T-cell (primary cell): ENCODE results near the gene MPEG1. TPM values are rescaled to one million over a fixed set of nuclear protein-coding genes. Genes with fewer than 3 reads are reported as not detected.

ENCODE experiments used
- ATAC-seq, 4 experiments: fragments of 200-7000 bp in 3 of 4; fragments of 150-1000 bp in 1 of 4; cut with Tn5 transposase; replicated peaks in 1 of 4; 1 replicate in 3 of 4; 2 replicates in 1 of 4; pipeline ENCODE4 v1.10.0; 2021; ENCODE audit warnings: moderate library complexity in 3 of 4, mild to moderate bottlenecking in 2 of 4, moderate number of reproducible peaks in 1 of 4
- CTCF ChIA-PET, 2 donors: fragments of 300-600 bp; sonication (Branson Sonifier 250); formaldehyde crosslinking; loops; one replicate each; lab custom pipeline; 2022; ENCODE audit warnings: antibody characterized with exemption in 2 of 2; lab: Charles Lee
- POLR2A ChIA-PET, 2 donors: fragments of 300-600 bp; sonication (Branson Sonifier 250); formaldehyde crosslinking; loops; one replicate each; lab custom pipeline; 2022; ENCODE audit warnings: antibody characterized with exemption in 2 of 2; lab: Charles Lee
- DNase-seq, 35 experiments: peaks; one replicate each; pipeline versions ENCODE4 v3.0.0 to v3.0.0-alpha.2; 2013 to 2023
- H3K27ac ChIP-seq: one replicate; pipeline ENCODE4 v1.5.1; 2013; ENCODE audit warnings: low read length
- H3K27me3 ChIP-seq, 2 experiments: replicated peaks in 1 of 2; 1 replicate in 1 of 2; 2 replicates in 1 of 2; pipeline versions ENCODE4 v1.6.1 to v1.7.0; 2013; ENCODE audit warnings: low read length in 1 of 2, mixed read lengths in 1 of 2; ENCODE audit not compliant: control insufficient read depth in 2 of 2, insufficient read depth in 2 of 2; ENCODE audit errors: extremely low read depth in 1 of 2
- H3K36me3 ChIP-seq, 2 donors: 1 replicate in 1 of 2; 2 replicates in 1 of 2; pipeline versions ENCODE4 v1.6.1 to v1.7.0; 2013; ENCODE audit warnings: low read length in 1 of 2; ENCODE audit not compliant: control insufficient read depth in 2 of 2, insufficient read depth in 1 of 2; ENCODE audit errors: extremely low read depth in 1 of 2
- H3K4me1 ChIP-seq, 2 experiments: 1 replicate in 1 of 2; 2 replicates in 1 of 2; pipeline versions ENCODE4 v1.6.1 to v1.7.0; 2013; ENCODE audit warnings: low read length in 2 of 2, mixed read lengths in 1 of 2; ENCODE audit not compliant: insufficient read depth in 2 of 2, control insufficient read depth in 1 of 2; ENCODE audit errors: extremely low read depth in 1 of 2
- H3K4me3 ChIP-seq, 2 donors: 1 replicate in 1 of 2; 2 replicates in 1 of 2; pipeline versions ENCODE4 v1.5.1 to v1.7.0; 2013; ENCODE audit warnings: mild to moderate bottlenecking in 2 of 2, low read length in 1 of 2, moderate library complexity in 1 of 2; ENCODE audit not compliant: control insufficient read depth in 1 of 2; ENCODE audit errors: extremely low read depth in 1 of 2
- H3K9me3 ChIP-seq: 2 replicates; pipeline ENCODE4 v1.7.0; 2013
- H3K27ac Mint-ChIP-seq, 2 donors: one replicate each; pipeline ENCODE4 v1.8.0; 2020 to 2021; ENCODE audit warnings: mild to moderate bottlenecking in 2 of 2, mixed read lengths in 2 of 2
- H3K27me3 Mint-ChIP-seq, 2 donors: one replicate each; pipeline ENCODE4 v1.8.0; 2021 to 2022; ENCODE audit warnings: mixed read lengths in 2 of 2
- H3K36me3 Mint-ChIP-seq: one replicate; pipeline ENCODE4 v1.8.0; 2021; ENCODE audit warnings: mixed read lengths
- H3K4me1 Mint-ChIP-seq, 3 donors: one replicate each; pipeline ENCODE4 v1.8.0; 2020 to 2022; ENCODE audit warnings: mixed read lengths in 3 of 3, mild to moderate bottlenecking in 1 of 3
- H3K4me3 Mint-ChIP-seq, 3 donors: one replicate each; pipeline ENCODE4 v1.8.0; 2020 to 2022; ENCODE audit warnings: mild to moderate bottlenecking in 3 of 3, mixed read lengths in 3 of 3, moderate library complexity in 3 of 3
- H3K9me3 Mint-ChIP-seq, 3 donors: one replicate each; pipeline ENCODE4 v1.8.0; 2020 to 2022; ENCODE audit warnings: mixed read lengths in 3 of 3
- WGBS: methylation state at CpG from one replicate; pipeline ENCODE4 v1.1.5; 2013; ENCODE audit warnings: missing lambda C conversion rate; ENCODE audit not compliant: insufficient coverage; 5-methylcytosine and 5-hydroxymethylcytosine counted together
- total RNA-seq, 35 experiments: library from RNA in 6 of 35; stranded (reverse) in 6 of 35; fragments of 120-200 nt in 1 of 35; gene quantifications; one replicate each; pipeline versions ENCODE4 v1.2.1 to v1.2.4 and lab custom pipeline; 2013 to 2026

MPEG1 gene
- total RNA-seq, 5 donors from 2014 or later (not counting 1 experiment from before 2014, with no cell fraction given): 0.93 to 3.0 (median 1.4) TPM

DNA sequence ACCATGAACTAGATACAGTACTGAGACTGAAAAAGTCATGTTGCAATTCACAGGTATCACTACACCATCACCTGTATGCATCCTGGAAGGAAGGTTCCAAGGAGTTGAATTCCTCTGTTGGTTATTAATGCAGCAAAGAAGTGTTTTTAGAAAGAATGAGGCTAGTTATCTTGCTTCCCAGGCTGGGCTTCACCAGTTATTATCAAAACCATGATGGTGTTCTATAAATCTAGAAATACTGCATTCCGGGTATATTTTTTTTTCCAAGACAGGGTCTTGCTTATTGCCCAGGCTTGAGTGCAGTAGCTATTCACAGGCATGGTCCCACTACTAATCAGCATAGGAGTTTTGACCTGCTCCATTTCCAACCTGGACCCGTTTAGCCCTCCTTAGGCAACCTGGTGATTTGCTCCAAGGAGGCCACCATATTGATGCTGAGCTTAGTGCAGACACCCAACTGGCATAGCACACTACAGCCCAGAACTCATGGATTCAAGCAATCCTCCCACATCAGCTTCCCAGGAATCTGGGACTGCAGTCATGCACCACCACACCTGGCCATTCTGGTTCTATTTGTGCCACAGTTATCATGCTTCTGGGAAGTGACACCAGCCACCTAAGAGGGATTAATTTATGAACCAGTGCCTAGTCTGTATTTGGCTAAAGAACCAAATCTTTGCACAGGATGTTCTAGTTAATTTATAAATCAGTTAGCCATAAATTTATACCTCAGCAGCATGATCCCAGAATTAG is 1.6 kb upstream of the MPEG1 start:
- ATAC-seq (no peak), DNase-seq (no peak)
- H3K4me3 ChIP-seq: no peak overlapping the region
- Mint-ChIP-seq H3K27ac (no peak overlapping the region), H3K4me1 (peaks cover 8 to 14% (median 12%) of the 10 kb centered on the region in 3 donors), H3K9me3 (no peaks in the 10 kb centered on the region), H3K4me3 (no peak overlapping the region), H3K36me3 (no peaks in the 10 kb centered on the region), H3K27me3 (no peaks in the 10 kb centered on the region)
- H3K9me3 ChIP-seq: no peaks in the 10 kb centered on the region
- no peaks in the 10 kb centered on the region for H3K36me3 ChIP-seq
- CTCF ChIA-PET: no interaction called here
- POLR2A ChIA-PET: interaction anchor here in 1 of 2 donors (0.5 kb wide), 1 partner anchor 337 kb away, joined by 4 read pairs; no protein-coding TSS in a partner anchor
- no peak overlapping the region for H3K27ac ChIP-seq
- WGBS: 100% methylated on average over 1 of the region's 2 CpGs
- peaks cover 3% of the 10 kb centered on the region in 2 experiments for H3K4me1 ChIP-seq
- H3K27me3 ChIP-seq: peaks cover 0 to 5% of the 10 kb centered on the region in 2 experiments

DNA sequence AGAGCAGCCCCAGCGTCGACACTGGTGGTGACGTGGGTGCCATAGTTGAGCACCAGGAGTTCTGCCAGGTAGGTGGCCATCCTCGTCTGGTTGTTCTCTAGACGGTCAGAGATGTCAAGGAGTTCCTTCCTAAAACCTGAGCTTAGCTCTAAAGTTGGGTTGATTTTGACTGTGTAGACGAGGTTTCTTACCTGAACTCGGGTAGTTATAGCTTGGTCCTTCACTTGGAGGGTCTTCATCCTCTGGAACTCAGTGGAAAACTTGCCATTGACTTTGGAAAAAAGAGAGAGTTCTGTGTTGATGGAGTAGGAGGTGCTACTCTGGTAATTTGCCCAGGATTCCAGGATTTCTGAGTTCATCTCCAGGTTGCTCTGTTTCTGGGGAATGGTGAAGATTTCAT is 505 bp downstream of the MPEG1 start:
- peaks cover 10 to 12% of the 10 kb centered on the region in 2 experiments for H3K4me1 ChIP-seq
- H3K4me3 Mint-ChIP-seq: peak overlapping the region in 1 of 3 donors; percentile 53
- peaks cover 0 to 5% of the 10 kb centered on the region in 2 experiments for H3K27me3 ChIP-seq

DNA sequence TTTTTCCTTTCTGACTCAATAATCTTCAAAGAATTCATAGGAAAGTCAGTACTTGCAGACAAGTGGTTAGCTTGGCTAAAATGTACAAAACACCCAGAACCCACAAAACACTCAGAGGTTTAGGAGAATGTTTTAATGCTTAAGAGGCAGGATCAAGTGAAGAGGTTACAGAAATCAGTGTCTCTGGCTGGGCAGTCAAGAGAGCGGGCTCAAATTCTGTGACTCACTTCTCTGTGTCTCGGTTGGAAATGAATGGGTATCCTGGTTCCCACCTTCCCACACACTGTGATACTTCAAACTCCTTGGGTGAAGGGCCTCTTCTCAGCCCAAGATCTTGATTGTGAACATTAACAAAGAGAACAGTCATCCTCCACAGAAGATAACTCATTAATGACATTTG is 3.8 kb downstream of the MPEG1 start:
- peaks cover 0 to 9% of the 10 kb centered on the region in 2 experiments for H3K27me3 ChIP-seq
- Mint-ChIP-seq H3K27me3 (no peaks in the 10 kb centered on the region), H3K4me3 (no peak overlapping the region), H3K36me3 (peaks cover 5% of the 10 kb centered on the region), H3K4me1 (peaks cover 20 to 25% (median 23%) of the 10 kb centered on the region in 3 donors), H3K27ac (peak overlapping the region in 1 of 2 donors; percentile 62), H3K9me3 (no peaks in the 10 kb centered on the region)
- no peak overlapping the region for H3K4me3 ChIP-seq
- ChIA-PET POLR2A (interaction anchor here in 1 of 2 donors (0.7 kb wide), 1 partner anchor 473 kb away, joined by 3 read pairs; no protein-coding TSS in a partner anchor), CTCF (interaction anchor here (0.7 to 1.1 kb wide), 4 partner anchors 13 to 1330 kb away, joined by 3 to 5 read pairs (median 3); no protein-coding TSS in a partner anchor)
- H3K4me1 ChIP-seq: peaks cover 13 to 24% of the 10 kb centered on the region in 2 experiments
- no peak for DNase-seq
- no CpG with 5 or more reads among the region's 2 CpGs for WGBS
- no peaks in the 10 kb centered on the region for H3K9me3 ChIP-seq
- peaks cover 0 to 4% of the 10 kb centered on the region in 2 donors for H3K36me3 ChIP-seq
- H3K27ac ChIP-seq: no peak overlapping the region
- no peak for ATAC-seq

More for the DNA sequence above, 505 bp downstream of the MPEG1 start:
- ATAC-seq (no peak), DNase-seq (no peak)
- WGBS: 83% methylated on average over 4 of the region's 7 CpGs
- Mint-ChIP-seq H3K27me3 (no peaks in the 10 kb centered on the region), H3K4me1 (peaks cover 21 to 27% (median 24%) of the 10 kb centered on the region in 3 donors), H3K9me3 (no peaks in the 10 kb centered on the region), H3K36me3 (no peaks in the 10 kb centered on the region), H3K27ac (no peak overlapping the region)
- H3K27ac ChIP-seq: no peak overlapping the region
- CTCF ChIA-PET: interaction anchor here in 1 of 2 donors (0.6 kb wide), 1 partner anchor 13 kb away, joined by 3 read pairs; no protein-coding TSS in a partner anchor
- H3K36me3 ChIP-seq: no peaks in the 10 kb centered on the region
- H3K4me3 ChIP-seq: no peak overlapping the region
- POLR2A ChIA-PET: no interaction called here
- no peaks in the 10 kb centered on the region for H3K9me3 ChIP-seq

DNA sequence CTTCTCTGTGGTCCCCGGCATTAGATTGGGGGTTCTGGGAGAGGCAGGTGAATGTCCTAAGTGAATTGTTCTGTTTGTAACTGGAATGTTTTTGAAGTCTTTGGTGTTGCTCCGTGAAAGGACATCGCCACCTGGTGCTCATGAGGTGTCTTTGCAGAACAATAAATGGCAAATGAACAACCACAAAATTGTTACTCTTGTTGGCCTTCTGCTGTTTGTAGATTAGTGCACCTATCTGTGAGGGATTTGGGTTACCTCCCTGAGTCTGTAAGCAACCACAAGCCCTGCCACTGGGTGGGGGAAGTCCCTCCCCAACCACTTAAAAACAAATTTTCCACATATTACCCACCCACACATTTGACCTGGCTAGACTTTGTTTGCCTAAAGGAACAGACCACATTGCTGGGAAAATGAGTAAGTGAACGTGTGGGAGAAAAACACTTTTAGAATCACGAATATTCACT is 4.7 kb downstream of the MPEG1 start:
- Histone ChIP-seq H3K4me3 (no peak overlapping the region), H3K27me3 (peaks cover 0 to 9% of the 10 kb centered on the region in 2 experiments), H3K27ac (no peak overlapping the region), H3K36me3 (peaks cover 0 to 4% of the 10 kb centered on the region in 2 donors), H3K4me1 (peaks cover 13 to 24% of the 10 kb centered on the region in 2 experiments), H3K9me3 (no peaks in the 10 kb centered on the region)
- peak; percentile 50 to 72 (median 66) for ATAC-seq
- POLR2A ChIA-PET: no interaction called here
- no peaks in the 10 kb centered on the region for H3K27me3 Mint-ChIP-seq
- CTCF ChIA-PET: no interaction called here
- H3K4me1 Mint-ChIP-seq: peaks cover 20 to 25% (median 23%) of the 10 kb centered on the region in 3 donors
- peaks cover 5% of the 10 kb centered on the region for H3K36me3 Mint-ChIP-seq
- H3K9me3 Mint-ChIP-seq: no peaks in the 10 kb centered on the region
- peak overlapping the region; percentile 64 to 79 for H3K27ac Mint-ChIP-seq
- H3K4me3 Mint-ChIP-seq: peak overlapping the region; percentile 17 to 68 (median 35)
- DNase-seq: peak in 27 of 35 experiments; percentile 4 to 72 (median 19)
- 0% methylated on average over 1 of the region's 5 CpGs for WGBS

DNA sequence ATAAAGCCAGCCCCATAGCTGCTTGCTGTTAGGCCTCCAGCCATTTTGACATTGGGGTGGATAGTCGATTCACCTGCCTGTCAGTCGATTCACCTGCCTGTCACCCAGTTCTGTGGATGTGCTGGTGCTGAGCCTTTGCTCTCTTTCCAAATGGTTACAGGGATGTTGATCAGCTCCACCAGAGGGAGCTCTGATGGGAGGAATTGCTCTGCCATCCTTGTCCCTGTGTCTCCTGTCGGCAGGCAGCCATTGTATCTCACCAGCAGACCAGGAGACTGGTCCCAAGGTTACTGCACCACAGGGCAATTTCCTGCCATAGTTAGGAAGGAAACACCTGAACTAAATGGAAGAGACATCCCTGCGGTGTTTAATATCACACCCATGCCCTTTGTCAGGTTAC is 6.1 kb downstream of the MPEG1 start:
- ATAC-seq (peak in 1 of 4 experiments; percentile 16), DNase-seq (peak in 1 of 35 experiments; percentile 28)
- Histone ChIP-seq H3K27ac (no peak overlapping the region), H3K27me3 (peaks cover 0 to 9% of the 10 kb centered on the region in 2 experiments), H3K36me3 (peaks cover 0 to 4% of the 10 kb centered on the region in 2 donors), H3K9me3 (no peaks in the 10 kb centered on the region), H3K4me1 (peaks cover 13 to 24% of the 10 kb centered on the region in 2 experiments), H3K4me3 (no peak overlapping the region)
- WGBS: 75% methylated on average over 1 of the region's 4 CpGs
- CTCF ChIA-PET: interaction anchor here (1.0 to 2.5 kb wide), 4 partner anchors 26 to 48 kb away, joined by 3 to 12 read pairs (median 3); partner anchors contain the start of gene DTX4 (in 1 of the 2)
- POLR2A ChIA-PET: no interaction called here
- no peak overlapping the region for H3K27ac Mint-ChIP-seq
- no peaks in the 10 kb centered on the region for H3K9me3 Mint-ChIP-seq
- peak overlapping the region in 1 of 3 donors; percentile 28 for H3K4me3 Mint-ChIP-seq
- peaks cover 5% of the 10 kb centered on the region for H3K36me3 Mint-ChIP-seq
- H3K27me3 Mint-ChIP-seq: no peaks in the 10 kb centered on the region
- peaks cover 20 to 24% (median 23%) of the 10 kb centered on the region in 3 donors for H3K4me1 Mint-ChIP-seq

DNA sequence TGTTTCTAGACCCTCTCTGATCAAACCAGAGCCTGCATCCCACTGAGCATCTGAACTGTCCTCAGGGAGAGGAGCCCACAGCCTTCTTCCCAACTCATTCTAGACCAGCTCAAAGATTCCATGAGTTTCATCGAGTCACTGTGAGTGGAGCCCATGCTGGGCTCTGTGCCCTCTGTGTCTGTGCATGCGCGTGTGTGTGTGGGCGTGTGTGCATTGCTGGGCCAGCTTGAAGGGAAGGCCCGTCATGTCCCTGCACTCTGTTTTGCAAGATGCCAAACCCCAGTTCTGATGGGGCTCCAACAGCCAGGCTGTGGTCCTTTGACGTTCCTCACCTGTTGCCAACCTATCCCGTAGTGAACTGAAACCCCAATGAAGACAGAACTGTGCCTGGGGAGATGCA is 7.1 kb downstream of the MPEG1 start:
- H3K4me3 ChIP-seq: no peak overlapping the region
- Mint-ChIP-seq H3K27me3 (no peaks in the 10 kb centered on the region), H3K27ac (no peak overlapping the region), H3K4me3 (no peak overlapping the region), H3K9me3 (no peaks in the 10 kb centered on the region), H3K36me3 (peaks cover 5% of the 10 kb centered on the region), H3K4me1 (peaks cover 20 to 24% (median 23%) of the 10 kb centered on the region in 3 donors)
- ChIA-PET POLR2A (no interaction called here), CTCF (interaction anchor here (1.0 to 2.5 kb wide), 4 partner anchors 25 to 47 kb away, joined by 3 to 12 read pairs (median 3); partner anchors contain the start of gene DTX4 (in 1 of the 2))
- no peak overlapping the region for H3K27ac ChIP-seq
- H3K4me1 ChIP-seq: peaks cover 13 to 24% of the 10 kb centered on the region in 2 experiments
- H3K27me3 ChIP-seq: peaks cover 0 to 5% of the 10 kb centered on the region in 2 experiments
- peaks cover 0 to 4% of the 10 kb centered on the region in 2 donors for H3K36me3 ChIP-seq
- ATAC-seq (no peak), DNase-seq (no peak)
- H3K9me3 ChIP-seq: no peaks in the 10 kb centered on the region
- 87% methylated on average over 5 of the region's 7 CpGs for WGBS
